ENCODE results near the gene SCAF1.

The SCAF1 gene, protein sequence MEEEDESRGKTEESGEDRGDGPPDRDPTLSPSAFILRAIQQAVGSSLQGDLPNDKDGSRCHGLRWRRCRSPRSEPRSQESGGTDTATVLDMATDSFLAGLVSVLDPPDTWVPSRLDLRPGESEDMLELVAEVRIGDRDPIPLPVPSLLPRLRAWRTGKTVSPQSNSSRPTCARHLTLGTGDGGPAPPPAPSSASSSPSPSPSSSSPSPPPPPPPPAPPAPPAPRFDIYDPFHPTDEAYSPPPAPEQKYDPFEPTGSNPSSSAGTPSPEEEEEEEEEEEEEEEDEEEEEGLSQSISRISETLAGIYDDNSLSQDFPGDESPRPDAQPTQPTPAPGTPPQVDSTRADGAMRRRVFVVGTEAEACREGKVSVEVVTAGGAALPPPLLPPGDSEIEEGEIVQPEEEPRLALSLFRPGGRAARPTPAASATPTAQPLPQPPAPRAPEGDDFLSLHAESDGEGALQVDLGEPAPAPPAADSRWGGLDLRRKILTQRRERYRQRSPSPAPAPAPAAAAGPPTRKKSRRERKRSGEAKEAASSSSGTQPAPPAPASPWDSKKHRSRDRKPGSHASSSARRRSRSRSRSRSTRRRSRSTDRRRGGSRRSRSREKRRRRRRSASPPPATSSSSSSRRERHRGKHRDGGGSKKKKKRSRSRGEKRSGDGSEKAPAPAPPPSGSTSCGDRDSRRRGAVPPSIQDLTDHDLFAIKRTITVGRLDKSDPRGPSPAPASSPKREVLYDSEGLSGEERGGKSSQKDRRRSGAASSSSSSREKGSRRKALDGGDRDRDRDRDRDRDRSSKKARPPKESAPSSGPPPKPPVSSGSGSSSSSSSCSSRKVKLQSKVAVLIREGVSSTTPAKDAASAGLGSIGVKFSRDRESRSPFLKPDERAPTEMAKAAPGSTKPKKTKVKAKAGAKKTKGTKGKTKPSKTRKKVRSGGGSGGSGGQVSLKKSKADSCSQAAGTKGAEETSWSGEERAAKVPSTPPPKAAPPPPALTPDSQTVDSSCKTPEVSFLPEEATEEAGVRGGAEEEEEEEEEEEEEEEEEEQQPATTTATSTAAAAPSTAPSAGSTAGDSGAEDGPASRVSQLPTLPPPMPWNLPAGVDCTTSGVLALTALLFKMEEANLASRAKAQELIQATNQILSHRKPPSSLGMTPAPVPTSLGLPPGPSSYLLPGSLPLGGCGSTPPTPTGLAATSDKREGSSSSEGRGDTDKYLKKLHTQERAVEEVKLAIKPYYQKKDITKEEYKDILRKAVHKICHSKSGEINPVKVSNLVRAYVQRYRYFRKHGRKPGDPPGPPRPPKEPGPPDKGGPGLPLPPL

DNA sequence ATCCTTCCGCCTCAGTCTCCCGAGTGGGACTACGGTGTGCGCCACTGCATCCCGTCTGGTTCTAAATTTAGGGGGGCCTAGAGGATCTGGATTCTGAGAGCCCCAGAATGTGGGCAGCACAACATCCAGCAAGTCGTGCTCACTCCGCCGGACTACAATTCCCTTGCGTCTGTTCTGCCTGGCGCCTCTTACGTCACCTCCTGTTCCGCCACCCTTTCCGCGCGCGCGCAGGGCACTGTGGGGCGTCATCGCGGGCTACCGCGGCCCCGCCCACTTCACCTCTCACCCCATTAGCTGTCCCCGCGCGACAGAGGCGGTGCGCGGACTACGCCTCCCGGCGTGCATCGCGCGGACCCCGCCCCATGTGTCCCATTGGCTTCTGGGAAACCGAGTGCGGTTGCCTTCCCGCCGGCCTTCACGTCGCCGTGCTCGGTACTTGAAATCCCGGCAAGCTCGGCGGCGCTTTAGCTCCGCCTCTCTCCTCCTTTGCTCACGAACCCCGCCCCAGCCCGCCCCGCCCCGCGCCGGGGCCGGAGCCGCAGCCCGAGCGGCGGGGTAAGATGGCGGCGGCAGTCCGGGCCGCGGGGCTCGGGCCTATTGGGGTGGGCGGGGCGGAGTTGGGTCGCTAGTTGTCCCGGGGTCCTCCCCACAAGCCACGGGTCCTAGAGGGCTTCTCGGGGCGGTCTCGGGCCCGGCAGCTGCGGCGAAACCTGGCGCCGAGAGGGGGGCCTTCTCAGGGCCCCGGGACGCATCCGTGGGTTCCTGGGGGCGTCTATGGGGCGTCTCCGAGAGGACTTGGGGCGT, at the start of gene SCAF1:
SCAF1 (plus strand) TSS at position 522 of the 804 bp plus-strand sequence. CDS start 2,818 bp downstream, outside the sequence.
- Histone ChIP-seq H3K27me3 (ENCODE audit: control insufficient read depth, insufficient read depth, low read length) (no peaks in the 10 kb centered on the region), H3K4me1 (peaks cover 28% of the 10 kb centered on the region)
- TF ChIP-seq, protein P1, sequence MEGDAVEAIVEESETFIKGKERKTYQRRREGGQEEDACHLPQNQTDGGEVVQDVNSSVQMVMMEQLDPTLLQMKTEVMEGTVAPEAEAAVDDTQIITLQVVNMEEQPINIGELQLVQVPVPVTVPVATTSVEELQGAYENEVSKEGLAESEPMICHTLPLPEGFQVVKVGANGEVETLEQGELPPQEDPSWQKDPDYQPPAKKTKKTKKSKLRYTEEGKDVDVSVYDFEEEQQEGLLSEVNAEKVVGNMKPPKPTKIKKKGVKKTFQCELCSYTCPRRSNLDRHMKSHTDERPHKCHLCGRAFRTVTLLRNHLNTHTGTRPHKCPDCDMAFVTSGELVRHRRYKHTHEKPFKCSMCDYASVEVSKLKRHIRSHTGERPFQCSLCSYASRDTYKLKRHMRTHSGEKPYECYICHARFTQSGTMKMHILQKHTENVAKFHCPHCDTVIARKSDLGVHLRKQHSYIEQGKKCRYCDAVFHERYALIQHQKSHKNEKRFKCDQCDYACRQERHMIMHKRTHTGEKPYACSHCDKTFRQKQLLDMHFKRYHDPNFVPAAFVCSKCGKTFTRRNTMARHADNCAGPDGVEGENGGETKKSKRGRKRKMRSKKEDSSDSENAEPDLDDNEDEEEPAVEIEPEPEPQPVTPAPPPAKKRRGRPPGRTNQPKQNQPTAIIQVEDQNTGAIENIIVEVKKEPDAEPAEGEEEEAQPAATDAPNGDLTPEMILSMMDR (IDR thresholded peaks at IDR 0.05): no peak

DNA sequence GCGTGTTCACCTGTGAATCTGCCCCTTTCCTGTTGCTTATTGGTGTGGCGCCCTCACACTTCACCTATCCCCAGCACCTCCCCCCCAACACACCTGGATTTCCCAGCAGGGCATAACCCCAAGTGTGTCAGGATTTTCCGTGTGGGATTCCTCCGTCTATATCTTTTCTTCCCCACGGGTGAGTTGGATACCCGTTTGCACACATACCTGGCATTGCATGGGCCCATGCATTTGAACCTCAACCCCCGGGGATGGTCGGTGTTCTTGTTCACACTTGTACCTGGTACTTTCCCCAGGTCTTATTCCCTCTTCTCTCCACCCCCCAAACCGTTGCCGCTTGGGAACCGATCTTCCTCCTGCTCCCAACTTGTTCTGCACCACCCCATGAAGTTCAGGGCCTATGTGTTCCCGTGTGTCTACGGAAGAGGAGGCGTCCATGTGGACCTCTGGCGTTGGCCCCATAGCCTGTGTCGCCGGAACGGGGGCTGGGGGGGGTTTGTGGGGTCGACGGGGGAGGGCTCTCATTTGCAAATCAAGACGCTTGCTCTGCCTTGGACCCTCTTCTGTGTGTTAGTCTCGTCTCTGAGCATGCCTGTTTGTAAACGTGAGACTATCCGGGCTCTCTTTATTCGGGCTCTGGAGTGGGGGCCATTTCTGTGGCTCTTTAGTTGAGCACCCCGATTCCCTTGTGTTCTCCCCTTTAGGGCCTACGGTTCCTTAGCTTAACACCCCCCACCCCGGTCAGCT, 49.4 kb upstream of the SCAF1 start:
- Histone ChIP-seq H3K4me1 (peaks cover 2% of the 10 kb centered on the region), H3K79me2 (peaks cover 11% of the 10 kb centered on the region), H3K27me3 (ENCODE audit: control insufficient read depth, insufficient read depth, low read length) (no peaks in the 10 kb centered on the region), H3K27ac (peak overlapping the region; percentile 78), H3K36me3 (ENCODE audit: control insufficient read depth, insufficient read depth, low read length) (no peaks in the 10 kb centered on the region), H3K4me3 (ENCODE audit: low read depth, low read length) (peak overlapping the region; percentile 87), H3K4me2 (ENCODE audit: low read length) (peak overlapping the region; percentile 94), H3K9me3 (ENCODE audit: control insufficient read depth, low read length) (no peaks in the 10 kb centered on the region), H3K9ac (no peak overlapping the region), H2AFZ (peak overlapping the region; percentile 62)
- TF ChIP-seq, protein P1 (IDR thresholded peaks at IDR 0.05): no peak

More for the DNA sequence above, at the start of gene SCAF1:
- Histone ChIP-seq H3K4me2 (ENCODE audit: low read length) (peak within 1 kb of the TSS; percentile 94), H3K4me3 (ENCODE audit: low read depth, low read length) (peak within 1 kb of the TSS; percentile 97), H3K79me2 (peaks cover 45% of the 10 kb centered on the region), H2AFZ (peak within 1 kb of the TSS; percentile 86), H3K9me3 (ENCODE audit: control insufficient read depth, low read length) (no peaks in the 10 kb centered on the region), H3K36me3 (ENCODE audit: control insufficient read depth, insufficient read depth, low read length) (no peaks in the 10 kb centered on the region), H3K9ac (peak within 1 kb of the TSS; percentile 85), H3K27ac (peak within 1 kb of the TSS; percentile 98)

DNA sequence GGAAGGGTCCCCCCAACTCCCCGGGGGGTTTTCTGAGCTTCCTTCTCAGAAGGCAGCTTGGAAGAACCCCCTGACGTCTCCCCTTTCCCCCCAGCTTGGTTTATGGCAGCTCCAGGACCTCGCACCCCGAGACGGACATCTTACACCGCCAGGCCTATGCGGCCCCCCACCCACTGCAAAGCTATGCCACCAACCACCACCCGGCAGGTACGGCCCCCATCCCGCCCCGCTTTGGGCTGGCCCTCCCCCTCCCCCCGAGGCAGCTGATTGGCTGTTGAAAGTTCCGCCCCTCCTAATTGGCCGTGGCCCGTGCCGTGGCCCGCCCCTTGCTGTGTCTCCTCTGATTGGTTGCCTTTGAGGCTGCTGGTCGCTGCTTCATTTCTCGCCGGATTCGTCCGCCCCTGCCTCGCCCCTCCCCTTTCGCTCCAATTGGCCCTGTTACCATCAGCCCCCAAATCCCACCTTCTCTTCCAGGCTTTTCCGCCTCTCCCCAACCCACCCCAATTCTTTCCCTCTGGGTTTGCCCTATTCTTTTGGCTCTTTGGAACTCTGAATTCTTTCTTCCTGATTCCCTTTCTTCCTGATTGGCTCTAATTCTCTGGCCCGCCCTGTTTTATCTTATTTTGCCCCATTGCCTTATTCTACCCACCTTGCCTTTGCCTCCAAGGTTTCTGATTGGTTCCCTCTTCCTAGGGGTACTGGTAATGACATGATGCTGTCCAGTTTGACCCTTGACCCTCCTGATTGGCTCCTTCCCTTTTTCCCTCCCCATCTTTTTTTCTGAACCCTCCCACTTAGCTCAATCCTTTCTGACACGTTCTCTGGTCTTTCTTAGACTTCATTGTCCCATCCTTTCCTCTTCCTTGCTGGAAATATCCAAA, 48.5 kb upstream of the SCAF1 start:
- no peak overlapping the region for H3K9ac ChIP-seq
- peak overlapping the region; percentile 94 for H3K4me2 ChIP-seq (ENCODE audit: low read length)
- H3K27ac ChIP-seq: peak overlapping the region; percentile 78
- no peaks in the 10 kb centered on the region for H3K36me3 ChIP-seq (ENCODE audit: control insufficient read depth, insufficient read depth, low read length)
- peaks cover 11% of the 10 kb centered on the region for H3K79me2 ChIP-seq
- H3K4me3 ChIP-seq (ENCODE audit: low read depth, low read length): peak overlapping the region; percentile 87
- H3K9me3 ChIP-seq (ENCODE audit: control insufficient read depth, low read length): no peaks in the 10 kb centered on the region
- TF ChIP-seq, protein P1 (IDR thresholded peaks at IDR 0.05): no peak
- H2AFZ ChIP-seq: peak overlapping the region; percentile 61
- H3K27me3 ChIP-seq (ENCODE audit: control insufficient read depth, insufficient read depth, low read length): no peaks in the 10 kb centered on the region
- H3K4me1 ChIP-seq: peaks cover 2% of the 10 kb centered on the region

Data from parathyroid adenoma (tissue), 2 donors.